Stimulated activated CD8-positive, alpha-beta memory T cell treated with anti-CD3 and anti-CD28 coated beads, Interleukin-4, amount 100 ng/mL, for 48 hours (primary cell): Measurements from ENCODE around the gene TOPAZ1.

Experiments used
- DNase-seq: peaks from one replicate; pipeline ENCODE4 v3.0.0-alpha.2; 2020

The TOPAZ1 gene

DNA sequence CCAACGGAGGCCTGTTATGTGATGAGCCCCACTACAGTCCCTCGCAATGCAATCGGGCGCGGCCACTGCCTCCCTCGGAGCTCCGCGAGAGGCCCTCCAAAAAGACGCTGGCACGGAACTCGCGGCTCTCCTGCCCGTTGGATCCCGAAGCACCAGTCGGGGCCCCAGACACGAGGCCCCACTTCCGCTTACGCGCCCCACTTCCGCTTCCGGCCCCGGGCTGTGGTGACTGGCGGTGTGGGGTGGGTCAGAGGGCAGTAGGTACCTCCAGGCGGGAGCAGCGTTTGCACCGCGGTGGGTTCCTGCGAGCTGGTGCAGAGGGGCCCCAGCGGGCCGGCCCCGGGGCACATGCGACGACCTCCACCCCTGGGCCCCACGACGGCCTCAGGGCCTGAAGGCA lies at the start of gene TOPAZ1:
Gene TOPAZ1, plus strand, starts transcription at position 181 of the 400 bp plus-strand sequence. Its CDS starts 168 bp downstream, at position 349.
- no peak for DNase-seq

DNA sequence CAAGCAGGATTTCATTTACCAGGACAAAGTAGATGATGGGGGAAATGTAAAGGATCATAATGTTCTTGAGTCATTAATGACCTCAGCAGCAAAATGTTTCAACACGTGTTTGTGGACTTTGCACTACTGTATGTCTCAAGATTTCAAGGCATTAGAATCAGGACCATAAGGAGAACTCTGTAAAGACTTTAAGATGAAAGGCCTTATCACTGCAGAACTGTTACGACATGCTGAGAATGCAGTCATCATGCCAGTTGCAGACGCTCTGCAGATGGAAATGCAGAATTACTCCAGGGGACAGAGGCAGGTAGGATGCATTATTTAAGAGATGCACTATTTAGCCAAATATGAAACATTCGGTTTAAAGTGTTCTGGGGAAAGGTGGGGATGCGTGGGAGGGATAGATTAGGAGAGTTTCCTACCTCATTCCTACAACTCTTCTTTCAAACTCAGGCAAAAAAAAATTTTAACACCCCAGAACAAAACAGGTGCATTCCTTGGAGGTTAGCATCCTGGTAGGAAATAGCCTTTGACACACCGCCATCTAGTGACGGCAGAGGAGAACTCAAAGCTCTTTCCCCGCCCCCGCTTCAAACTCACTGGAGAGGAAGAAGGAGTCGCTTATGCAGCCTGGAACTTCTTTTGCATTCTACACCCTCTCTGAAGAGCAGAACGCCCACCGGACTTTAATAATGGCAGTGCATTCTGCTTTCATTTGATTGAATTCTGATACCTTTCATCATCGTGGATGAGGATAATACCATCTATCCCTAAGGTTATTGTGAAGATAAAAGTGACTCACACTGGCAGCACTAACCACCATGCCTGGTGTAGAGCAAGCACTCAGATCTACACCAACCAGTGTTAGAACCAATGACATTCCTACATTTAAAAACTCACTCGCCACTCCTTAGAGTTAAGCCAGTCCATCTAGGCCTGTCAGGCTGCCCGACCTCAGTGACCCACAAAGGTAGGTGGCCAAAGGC lies 43.1 kb upstream of the TOPAZ1 start:
- DNase-seq, result peak; percentile 76

DNA sequence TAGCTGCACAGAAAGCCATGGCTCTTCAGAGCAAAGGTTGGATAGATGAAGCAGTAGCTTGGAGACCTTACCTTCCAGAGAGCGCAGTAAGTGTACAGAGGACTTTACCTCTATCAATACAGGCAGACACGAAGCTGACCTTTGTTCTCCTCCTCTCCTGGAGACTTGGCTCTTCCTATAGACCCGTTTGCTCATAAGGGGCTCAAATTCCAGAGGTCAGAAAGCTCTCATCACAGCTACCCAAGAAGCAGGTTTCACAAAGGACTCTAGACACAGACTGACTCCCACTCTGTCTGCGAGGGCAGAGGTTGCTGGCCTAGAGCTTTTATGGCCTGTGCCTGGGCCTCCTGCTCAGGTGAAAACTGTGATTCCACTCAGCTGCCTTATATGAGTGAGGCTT lies 35.4 kb upstream of the TOPAZ1 start:
- DNase-seq, result no peak

DNA sequence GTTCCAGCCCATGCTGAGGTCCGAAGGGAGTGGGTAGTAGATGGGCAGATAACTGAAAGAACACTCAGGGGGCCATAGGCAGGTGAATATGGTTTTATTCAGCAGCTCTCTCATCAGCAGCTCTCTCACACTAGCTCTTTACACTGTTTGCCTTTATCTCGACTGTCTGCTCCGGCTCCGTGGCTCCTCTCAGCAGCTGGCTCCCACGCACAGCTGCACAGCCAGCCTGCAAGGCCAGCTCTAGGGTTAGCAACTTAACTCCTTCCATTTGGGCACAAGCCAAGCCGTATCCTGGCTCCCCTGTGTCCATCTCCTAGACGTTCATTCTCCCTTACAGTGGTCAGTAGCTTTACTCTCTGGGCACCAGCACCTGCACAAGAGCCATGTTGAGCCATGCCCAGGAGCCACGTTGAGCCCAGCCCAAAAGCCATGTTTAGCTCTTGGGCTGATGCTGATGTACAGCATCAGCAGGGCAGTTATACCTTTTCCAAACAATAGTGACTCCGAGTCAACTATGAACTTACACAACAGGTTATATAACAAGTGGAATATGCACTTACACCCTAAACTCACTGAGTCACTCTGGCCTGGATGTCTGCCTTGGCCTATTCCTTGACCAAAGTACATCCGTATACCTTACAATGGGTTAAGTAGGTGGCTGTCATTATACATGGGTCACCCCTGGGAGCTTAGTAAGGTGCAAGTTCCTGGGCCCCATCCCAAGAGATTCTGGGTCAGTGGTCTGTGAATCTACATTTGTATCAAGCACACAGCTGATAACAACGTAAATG lies 34.6 kb upstream of the TOPAZ1 start:
- DNase-seq, result no peak

DNA sequence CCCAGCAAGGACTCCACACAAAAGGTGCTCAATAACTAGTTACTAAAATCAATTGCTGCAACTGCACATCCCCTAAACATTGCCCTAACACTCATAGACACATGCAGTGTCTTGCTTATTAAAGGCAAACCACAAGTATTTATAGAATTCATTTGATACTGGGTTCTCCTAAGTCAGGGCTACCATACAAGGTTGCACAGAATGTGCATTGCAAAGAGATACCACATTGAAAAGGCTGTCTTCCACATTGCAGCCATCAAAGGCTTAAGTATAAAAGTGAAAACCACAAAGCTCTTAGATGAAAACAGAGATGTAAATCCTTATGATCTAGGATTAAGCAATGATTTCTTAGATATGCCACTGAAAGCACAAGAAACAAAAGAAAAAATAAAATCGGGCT lies 33.6 kb upstream of the TOPAZ1 start:
- DNase-seq, result no peak

DNA sequence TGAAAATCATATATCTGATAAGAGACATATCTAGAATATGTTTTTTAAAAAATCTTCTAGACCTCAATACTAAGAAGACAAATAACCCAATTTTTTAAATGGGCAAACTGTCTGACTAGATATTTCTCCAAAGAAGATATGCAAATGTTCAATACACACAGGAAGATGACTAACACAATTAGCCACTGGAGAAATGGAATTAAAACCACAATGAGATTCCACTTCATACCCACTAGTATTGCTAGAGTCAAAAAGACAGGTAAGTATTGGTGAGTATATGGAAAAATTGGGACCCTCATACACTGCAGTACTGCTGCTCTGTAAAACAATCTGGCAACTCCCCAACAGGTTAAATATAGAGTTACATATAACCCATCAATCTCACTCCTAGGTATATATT lies 33.1 kb upstream of the TOPAZ1 start:
- DNase-seq, result no peak

DNA sequence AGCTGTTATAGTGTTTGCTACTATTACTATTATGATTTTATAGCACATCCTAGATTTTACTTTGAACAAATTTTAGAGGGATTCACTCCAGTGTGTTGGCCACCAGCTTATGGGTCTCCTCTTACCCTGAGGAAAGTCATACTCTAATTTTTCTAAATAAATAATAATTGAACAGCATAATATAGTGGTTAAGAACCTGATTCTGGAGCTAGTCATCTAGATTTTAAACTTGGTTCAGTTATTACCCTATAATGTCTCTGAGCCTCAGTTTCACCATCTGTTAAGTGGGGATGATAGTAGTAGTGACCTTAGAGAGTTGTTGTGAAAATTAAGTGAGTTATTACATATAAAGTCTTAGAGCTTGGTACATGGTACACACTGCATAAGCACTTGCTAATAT lies 30.7 kb upstream of the TOPAZ1 start:
- DNase-seq, result no peak

DNA sequence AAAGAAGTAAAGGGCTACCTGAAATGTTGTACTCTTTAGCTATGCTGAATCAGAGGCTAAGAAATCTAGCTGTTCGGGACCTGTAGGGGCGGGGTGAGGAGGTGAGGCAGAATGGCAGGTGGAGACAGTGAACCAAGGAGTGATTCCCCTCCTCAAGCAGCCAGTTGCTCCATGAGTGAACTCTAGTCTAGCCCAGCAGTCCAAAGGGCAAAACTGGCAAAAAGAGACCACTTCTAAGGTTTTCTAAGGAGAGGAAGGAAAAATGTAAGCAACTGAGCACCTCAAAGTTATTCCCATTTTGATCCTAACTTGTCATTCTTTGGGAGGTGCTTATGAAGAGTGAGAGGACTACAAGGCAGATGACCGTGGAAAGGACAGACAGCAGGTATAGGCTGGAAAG lies 19.3 kb upstream of the TOPAZ1 start:
- no peak for DNase-seq

DNA sequence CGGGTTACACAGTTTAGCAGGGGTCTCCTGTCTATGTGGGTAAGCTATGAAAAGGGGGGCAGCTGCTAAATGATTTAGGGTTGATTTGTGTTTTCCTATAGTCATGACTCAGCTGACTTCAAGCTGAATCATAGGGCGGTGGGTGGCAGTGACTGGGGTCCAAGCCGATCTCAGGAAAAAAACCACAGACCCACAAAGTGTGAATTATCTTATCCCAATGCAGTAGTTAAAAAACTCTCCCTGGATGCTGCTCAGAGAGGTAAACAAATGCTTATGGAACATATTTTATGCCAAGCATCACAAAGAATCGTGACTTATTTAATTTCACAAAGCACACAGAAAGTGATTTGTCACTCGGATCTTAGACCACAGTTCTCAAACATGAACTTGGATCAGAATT lies 18.4 kb upstream of the TOPAZ1 start:
- no peak for DNase-seq

DNA sequence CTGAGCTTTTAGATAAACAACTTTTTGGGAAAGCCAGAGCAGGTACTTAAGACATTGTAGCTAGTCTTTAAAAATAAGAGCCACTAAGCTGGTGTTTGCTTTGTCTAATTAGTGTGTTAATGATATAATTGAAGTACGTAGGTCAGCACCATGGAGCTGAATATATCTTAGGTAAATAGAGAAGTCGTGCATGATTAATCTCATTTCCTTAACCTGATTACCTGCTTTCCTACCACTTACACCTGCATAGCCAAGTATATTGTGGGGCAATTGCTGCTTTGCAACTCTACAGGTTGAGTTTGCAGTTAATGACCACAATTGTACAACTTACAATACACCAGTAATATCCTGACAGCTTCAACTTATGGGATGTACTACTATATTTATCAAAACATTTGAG lies 17.6 kb upstream of the TOPAZ1 start:
- no peak for DNase-seq

DNA sequence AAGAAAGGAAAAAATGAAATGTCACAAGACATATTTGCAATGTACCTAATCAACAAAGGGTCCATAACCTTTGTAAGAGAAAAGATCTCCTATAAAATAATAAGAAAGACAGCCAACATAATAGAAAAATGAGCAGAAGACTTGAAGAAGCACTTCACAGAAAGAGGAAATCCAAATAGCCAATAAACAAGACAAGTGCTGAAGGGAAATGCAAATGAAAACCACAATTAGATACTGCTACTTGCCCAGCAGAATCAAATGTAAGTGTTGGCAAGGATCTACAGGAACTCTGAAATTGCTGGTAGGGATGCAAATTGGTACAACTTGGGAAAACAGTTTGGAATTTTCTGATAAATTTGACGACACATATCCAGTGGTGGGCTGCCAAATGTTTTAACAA lies 15.1 kb upstream of the TOPAZ1 start:
- DNase-seq, result no peak

DNA sequence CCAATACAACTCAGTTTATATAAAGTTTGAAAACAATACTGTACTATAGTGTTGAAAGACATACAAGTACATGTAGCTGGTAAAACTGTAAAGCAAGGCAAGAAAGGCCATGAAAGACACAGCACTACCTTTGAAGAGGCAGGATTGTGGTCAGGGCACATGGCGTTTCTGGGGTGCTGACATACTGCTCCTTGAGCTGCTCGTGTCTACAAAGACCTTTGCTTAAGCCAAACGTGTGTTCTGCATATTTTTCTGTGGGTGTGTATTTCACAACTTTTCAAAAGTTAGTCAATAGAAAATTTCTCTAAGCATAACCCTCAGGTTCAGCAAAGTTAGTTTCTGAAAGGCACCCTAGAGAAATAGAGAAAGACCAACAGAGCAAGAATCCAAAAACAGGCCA lies 14.1 kb upstream of the TOPAZ1 start:
- DNase-seq, result no peak

DNA sequence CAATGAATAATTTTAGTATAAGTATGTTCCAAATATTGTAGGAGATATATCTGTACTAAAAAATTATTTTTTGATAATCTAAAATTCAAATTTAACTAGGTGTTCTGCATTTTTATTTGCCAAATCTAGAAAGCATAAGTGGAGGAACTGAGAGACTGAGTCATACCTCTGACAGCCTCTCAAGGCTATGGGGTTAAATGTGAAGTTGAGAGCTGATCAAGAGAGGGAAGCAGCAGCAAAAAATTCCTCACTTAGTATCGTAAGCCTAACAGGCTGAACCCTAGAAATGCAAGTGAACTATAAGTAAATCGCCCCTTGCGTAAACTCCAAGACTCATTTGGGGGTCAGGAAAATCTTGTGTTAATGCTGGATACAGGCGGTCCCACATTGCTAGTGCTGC lies 12.8 kb upstream of the TOPAZ1 start:
- no peak for DNase-seq

DNA sequence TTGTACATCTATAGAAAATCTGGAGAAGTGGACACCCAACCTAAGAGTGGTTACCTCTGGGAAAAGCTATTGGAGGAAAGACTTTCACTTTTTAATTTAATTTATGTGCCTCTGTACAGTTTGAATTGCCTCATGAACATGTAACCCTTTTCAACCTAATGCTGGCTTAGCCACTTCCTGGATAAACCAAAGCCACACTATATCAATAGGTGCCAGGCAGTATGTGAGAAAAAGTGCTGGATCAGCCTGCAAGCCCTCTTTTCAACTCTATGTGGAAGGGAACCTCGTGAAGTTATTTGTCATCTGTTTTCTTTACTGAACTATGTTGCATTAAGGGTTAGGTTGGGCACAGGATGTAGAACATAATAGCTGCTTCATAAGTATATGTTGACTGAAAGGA lies 9.3 kb upstream of the TOPAZ1 start:
- no peak for DNase-seq

DNA sequence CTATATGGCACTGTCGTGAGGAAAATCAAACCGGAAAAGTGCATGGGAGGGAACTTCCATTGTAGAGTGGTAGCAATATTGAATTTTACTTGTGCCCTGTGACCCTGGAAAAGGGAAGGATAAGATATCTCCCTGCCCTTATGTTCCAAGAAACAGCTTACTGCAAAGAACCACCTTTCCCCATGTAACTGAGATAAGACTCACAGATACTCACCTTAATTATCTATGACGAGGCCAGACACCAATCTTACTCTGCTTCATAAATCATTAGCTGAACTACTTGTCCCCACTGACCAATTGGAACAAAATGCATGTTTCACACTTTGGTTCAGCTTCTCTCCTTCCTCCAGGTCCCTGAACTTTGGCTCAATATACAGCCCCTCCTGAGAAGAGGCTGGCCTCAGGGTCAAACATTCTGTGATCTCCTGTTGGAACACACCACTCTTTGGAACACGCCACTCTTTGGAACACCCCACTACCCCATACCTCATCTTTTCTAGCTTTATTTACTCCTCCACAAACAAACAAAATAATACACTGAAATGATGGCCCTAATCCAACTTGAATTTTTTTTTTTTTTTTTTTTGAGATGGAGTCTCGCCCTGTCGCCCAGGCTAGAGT lies 6.9 kb upstream of the TOPAZ1 start:
- no peak for DNase-seq

DNA sequence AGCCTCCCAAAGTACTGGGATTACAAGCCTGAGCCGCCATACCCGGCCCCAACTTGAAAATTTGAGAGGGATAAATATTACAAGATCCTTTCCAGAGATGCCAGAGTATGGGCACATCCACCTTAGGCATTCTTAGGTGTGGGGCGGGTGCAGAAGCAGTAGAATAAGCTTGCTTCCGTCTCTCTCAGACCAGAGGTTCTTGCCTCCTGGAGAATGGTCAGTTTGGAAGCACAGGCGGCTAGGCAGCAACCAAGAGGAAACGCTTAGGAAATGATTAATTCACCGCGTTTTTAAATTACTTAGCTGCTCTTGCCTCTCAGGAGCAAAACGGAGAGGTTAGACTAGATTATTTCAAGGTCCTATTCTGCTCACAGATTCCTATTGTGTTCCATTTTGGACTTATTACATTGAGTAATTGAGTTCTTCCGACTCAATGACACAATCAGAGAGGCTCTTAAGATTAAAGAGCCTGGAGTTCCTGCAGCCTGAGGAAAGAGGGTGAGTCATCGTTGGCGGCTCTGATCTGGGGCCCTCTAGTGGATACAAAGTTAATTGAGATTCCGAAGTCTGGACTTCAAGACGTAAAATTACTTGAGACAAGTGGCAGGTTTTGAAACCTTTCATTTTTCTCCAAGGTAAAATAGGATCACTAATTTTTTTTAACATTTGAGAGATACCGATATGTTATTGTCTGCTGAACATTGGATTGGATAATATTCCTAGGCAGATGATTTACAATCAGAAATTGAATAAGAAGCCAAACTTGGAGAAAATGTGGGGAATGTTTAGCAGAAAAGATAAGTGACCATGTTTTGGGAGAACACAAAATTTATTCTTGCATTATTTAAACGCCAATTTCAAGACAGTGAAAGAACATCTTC lies 5.8 kb upstream of the TOPAZ1 start:
- peak; percentile 46 for DNase-seq

DNA sequence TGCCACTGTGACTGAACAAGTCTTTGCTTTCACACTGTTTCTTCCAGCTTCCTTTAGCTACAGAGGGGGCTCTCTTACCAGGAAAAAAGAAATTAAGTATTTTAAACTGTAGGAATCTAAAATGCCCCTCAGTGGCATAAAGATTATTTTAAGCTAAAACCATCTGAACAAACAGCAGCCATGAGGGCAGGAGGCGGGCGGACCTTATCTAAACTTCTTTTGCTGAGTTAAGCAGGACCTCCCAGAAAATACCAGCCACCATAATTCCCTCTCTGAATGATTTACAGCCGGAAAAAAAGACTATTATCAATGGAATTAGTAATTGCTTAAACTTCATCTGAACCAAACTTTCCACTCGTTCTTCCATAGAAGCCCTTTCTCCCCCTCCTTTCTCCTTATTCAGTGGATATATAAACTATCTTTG lies 5.2 kb upstream of the TOPAZ1 start:
- DNase-seq, result no peak

DNA sequence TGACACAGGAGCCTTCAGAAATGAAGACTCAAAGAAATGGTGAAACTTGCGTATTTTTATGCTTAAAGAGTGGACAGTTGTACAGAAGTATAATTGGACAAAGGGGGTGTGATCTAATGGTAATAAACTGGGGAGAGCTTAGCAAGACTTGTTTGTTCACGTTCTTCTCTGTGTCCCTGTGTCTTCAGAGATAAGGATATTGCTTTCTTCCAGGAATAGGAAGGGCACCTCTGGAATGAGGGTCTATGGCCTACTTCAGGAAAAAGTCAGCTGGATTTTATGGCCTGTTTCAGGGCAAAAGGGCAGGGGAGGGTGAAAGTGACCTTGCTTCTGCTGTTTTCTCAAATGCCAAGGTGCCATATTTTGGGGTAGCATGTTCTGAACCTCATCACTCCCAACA lies 4.5 kb upstream of the TOPAZ1 start:
- no peak for DNase-seq

DNA sequence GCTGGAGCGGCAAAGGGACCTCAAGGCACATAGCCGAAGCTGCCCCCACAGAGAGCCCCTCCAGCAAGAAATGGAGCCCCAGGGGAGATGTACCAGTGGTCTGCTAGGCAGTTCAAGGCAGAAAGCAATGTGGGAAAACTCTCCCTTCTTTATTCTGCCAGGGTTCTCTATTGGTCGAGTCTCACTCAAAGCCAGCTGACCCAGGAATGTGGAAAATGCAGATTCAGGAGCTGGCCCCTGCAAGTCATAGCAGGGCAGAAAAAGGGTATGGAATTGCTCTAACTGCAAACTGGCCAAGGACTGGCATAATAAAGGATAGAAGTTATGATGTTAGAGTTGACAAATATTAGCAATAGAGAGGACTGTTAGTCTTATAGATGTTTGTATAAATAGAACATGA lies 4.0 kb upstream of the TOPAZ1 start:
- no peak for DNase-seq

DNA sequence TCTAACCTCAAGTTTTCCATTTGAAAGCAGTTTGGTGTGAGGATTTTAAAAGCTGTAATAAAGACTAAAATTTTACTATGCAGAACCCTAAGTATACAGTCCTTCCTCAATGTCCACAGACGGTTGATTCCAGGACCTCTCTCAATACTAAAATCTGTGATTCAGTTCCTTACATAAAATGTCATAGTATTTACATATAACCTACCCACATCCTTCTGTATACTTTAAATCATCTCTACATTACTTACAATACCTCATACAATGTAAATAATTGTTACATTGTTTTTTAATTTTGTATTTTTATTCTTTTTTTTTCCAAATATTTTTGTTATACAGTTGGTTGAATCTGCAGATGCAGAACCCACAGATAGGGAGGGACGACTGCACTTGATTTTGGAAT lies 2.8 kb upstream of the TOPAZ1 start:
- DNase-seq, result no peak

DNA sequence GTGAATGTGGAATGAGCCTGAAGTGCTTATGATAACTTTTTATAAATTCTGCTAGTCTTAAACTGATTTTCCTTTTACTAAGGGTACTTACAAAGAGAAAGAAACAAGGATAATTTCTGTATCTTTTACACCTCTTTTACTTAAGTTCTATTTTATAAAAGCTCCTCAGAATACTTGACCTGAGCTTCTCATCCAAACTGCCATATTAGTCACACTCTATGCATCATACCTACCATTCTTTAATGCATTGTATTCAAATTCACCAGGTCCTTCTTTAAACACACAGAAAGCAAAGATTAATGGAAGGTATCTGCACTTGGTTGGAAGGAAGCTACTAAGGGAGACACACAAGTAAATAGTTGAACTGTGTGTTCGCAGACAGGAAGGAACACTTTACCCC lies 1.6 kb upstream of the TOPAZ1 start:
- no peak for DNase-seq

DNA sequence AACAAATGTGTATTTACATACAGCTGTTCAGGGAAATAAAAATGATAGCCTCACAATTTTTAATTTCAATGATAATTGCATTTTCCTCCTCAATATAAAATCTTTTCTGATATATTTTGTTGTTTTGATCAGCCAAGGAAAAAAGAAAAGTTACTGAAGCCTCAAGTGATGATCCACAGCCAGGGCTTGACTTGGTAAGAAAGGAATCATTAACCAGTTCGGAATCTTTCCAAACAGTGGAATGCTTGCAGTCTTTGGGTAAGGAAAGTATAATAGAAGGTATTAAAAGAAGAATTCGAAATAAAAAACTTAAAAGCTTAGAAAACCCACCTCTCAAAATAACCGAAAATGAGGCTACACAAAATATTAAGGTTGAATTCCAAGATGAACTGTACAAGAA lies 1.0 kb downstream of the TOPAZ1 start:
- DNase-seq, result no peak

DNA sequence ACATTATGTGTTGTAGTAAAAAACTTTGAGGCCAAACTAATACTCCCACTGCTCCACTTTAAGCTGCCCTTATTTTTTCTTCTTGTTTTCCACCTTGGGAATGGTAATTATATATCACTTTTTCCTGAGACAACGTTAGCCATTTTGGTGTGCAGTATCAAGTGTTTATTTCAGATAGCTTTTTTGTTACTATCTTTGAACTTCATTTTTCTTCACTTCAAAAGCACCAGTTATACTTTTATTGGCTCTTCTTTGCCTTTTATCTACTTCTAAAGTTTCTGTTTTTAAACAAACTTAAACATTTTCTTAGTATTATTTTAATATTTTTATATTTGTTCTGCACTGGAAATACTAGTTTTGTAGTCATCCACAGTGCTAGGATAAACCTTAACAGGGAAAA lies 6.5 kb downstream of the TOPAZ1 start:
- no peak for DNase-seq
